GM21576 (cell line): Measurements from ENCODE around the gene HTR4.

Experiments used
- ATAC-seq: cut with Tn5 transposase; IDR thresholded peaks from one replicate; pipeline ENCODE4 v1.9.1; 2021; ENCODE audit warnings: mild to moderate bottlenecking, moderate library complexity; ENCODE audit not compliant: unreplicated experiment

HTR4 gene

GRCh38 chr5:148665431-148665830 lies 11.1 kb upstream of the HTR4 start:
- no peak for ATAC-seq

DNA sequence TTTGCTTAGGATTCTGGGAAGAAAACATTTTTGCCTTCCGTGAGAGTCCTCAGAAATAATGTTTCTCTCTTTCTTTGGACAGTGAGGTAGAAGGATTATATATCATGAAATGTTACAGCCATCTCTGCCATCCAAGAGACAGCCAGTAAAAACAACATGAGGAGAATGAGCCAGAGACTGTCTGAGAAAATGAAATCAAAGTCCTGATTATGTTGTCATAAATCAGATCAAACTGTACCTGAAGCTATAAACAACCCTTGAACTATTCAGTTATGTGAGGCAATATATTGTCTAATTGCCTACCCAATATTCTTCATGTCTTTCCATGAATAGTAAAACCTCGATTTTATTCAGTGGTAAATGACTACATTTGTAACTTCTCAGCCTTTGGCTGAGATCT lies 9.2 kb upstream of the HTR4 start:
- no peak for ATAC-seq

DNA sequence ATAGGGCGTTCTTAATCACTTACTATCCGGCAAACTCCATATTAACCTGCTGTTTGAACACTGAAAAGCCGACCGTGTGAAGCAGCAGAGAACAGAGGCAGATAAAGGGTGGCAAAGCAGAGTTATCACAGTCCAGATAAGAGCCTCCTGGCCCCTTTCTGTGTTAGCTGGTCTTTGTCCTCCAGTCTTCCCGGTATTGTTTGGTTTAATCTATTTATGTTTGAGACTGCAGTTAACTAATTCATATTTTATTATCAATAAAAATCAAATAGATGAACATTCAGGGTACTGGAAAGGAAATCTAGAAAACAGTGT lies 6.0 kb upstream of the HTR4 start:
- no peak for ATAC-seq

DNA sequence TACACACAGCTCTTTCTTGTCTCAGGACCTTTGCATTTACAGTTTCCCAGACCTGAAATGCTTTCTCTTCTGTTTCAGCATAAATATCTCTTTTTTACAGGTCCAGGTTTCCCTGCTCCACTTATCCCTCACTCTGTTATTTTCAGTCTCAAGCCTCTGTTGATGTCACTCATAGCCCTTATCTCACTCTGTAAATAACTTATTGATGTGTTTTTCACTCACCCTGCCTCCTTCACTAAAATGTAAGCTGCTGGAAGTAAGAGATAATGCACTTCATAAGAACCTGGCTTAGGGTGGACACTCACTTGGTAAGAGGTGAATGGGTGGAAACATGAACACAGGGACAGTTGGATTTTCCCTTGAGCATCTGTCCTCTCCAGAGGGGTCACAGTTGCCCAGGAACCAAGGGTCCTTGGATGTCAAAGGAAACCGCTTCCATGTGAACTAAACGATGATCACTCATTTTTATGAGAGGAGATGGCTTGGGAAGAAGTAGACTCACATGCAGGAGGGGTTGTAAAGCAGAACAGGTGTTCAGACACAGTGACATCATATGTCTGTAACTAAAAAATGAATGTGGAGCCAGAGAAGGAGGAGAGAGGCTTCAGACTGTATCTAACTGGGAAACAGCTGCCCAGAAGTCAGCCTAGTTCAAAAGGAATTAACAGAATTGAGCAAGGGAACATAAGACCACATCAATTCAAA lies 5.5 kb upstream of the HTR4 start:
- ATAC-seq, result no peak

DNA sequence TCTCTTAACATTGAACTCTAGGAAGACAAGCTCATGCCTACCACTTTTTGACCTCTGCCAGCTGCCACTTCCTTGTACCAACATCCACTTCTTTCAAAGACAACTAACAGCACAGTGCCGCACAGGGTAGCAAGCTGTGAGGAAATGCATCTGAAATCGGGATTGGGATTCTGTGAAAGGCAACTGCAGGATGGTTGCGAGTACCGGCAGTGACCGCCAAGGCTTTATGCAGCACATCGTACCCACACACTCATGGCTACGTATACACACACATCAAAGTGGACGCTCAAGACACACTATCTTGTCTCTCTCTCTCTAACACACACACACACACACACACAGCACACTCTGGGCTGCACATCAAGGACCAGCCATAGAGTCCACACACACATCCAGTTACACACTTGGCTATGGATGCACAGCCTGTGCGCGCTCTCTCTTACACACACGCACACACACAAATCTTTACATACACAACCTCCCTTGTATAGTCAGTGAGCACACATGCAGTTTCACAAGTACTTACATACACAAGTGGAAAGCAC lies 964 bp downstream of the HTR4 start:
- no peak for ATAC-seq

- ATAC-seq, result no peak
Observed at GRCh38 chr5:148651528-148651927, 2.8 kb downstream of the HTR4 start.

DNA sequence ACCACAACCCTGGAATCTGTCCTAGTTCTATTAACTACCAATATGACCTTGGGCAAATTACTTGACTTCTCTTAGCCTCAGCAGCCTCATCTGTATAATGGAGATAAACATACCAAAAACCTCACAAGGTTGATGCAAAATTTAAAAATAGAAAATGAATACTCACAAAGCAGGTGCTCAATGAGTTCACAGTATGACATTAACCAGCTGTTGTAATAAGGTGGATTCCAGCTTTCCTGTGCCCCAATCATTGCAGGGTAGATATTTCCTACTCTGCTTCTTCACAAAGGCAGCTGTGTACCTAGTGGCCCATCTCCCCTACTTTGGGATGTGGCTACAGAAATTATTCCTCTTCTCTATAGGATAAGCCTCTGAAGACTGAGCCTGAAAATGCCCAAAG lies 8.8 kb downstream of the HTR4 start:
- no peak for ATAC-seq

- no peak for ATAC-seq
Observed at GRCh38 chr5:148641735-148642134, 12.6 kb downstream of the HTR4 start.

GRCh38 chr5:148640471-148640870 lies 13.9 kb downstream of the HTR4 start:
- ATAC-seq, result no peak

- no peak for ATAC-seq
Observed at GRCh38 chr5:148639081-148639480, 15.2 kb downstream of the HTR4 start.

DNA sequence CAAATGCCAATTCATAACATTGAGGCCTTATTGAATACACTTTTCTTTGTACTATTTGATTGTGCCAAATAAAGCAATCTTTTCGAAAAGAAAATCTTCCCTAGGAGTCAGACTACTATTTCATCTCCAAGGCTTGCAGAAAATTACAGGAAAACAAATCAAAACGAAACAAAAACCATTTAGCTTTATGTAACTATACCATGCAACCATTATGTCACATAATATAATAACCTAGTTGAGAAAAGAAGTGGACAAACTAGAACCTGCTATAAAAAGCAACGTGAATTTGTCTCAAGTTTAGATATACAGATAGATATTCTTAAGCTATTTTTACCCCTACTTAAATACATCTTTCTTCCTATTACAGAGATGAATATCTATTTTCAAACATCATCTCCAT lies 18.0 kb downstream of the HTR4 start:
- ATAC-seq, result no peak

DNA sequence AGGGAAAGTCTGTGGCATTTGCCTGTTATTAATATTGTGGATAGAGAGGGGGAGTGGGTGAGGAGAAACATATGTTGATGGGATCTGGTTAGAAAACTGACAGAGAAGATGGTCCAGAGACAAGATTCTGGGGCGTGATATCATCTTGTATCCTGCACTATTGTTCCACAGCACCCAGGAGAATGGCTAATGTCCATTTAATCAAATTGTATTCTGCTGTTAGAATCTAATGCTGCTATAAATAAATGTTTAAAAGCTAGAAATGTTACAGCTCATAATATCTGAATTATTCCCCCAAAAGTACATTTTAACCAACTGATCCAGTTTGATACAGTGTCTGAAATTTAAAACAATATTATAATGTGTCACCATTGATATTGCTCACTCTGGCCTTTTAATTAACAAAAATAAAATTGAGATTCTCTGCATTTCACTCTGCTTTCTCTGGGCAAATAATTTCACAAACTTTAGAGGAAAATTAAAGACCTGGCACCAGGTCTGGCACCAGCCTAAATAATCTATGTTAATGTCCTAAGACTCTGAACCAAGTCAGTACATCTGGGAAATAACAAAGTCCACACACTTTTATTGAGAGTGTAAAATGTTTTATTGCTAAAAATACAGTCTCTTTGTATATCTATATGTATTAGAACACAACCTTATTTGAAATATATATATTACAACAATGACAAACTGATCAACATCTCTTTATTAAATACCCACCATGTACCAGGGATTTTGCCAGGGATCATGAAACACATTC lies 18.8 kb downstream of the HTR4 start:
- no peak for ATAC-seq

GRCh38 chr5:148633067-148633377 lies 21.3 kb downstream of the HTR4 start:
- ATAC-seq, result no peak

DNA sequence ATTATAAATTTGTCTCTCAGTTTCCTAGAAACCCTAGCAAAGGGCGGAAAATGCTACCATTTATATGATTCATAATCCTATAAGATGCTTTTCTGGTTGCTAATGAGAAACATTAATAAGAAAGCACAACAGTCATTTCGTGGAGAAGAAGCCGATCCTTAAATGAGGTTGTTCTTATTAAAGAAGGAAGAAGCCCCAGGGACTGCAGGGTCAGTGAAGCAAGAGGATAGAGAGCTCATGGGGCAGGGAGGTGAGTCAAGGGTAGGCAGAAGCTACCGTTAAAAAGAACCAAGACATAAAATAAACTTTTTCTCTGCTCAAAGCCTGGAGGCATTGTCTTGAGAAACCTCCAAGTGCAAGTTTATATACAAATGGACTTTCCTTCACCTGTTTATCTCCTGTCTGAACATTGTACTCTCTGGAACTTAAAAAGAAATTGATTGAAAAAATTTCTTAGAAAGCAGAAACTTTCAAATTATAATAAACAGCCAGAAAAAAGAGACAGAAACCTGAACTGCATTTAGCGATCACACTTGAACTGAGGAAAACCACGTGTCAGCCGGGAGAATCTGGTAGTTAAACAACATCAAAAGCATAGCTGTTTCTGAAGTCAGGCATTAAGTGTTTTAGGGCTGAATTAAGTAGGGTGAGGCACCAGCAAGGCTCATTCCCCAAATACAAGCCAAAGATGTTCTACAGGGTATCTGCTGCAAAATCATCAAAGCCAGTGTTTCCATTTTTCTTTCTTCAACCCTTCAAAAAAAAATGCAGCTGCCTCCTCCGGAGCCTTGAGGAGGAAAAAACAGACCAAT lies 21.9 kb downstream of the HTR4 start:
- ATAC-seq, result no peak

DNA sequence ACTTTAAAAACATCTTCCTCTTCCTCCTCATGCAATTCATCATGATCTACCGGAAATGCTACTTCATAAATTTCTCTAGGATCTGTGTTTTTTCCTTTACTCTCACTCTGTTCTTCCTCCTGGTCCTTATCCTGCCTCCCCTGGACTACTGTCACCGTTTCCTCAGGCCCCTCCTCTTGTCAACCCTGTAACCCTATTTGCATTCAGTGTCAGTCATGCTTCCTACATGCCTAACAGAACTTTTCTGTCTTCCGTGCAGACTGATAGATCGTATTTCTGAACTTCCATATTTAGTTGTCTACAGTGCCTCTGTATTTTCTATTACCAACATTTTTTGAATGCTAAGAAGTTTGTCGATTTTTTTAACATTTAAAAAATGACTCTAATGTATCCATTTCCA lies 27.3 kb downstream of the HTR4 start:
- no peak for ATAC-seq

DNA sequence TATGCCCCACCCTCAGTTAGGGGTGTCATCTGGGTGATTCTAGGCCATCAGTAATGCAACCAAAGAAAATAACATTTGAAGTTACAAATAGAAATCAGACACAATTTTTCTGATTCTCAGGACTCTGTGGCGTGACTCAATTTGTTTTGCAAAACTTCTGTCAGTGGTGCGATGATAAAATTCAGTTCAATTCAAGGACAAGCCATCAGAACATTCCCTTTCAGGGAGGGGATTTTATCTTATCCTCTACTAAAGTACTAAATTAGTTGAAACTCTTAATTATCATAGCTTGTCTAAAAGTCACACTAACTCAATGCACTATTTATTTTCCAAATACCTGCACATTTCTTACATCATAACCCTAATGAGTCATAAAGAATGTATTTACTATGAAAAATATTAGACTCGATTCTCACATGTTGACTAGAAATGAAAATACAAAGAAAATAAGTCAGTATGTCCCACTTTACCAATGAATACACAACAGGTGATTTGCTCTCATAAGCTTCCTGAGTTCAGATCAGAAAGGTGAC lies 28.2 kb downstream of the HTR4 start:
- no peak for ATAC-seq

- ATAC-seq, result no peak
Observed at GRCh38 chr5:148625250-148625649, 29.1 kb downstream of the HTR4 start.

- ATAC-seq, result no peak
Observed at GRCh38 chr5:148623741-148624140, 30.6 kb downstream of the HTR4 start.

DNA sequence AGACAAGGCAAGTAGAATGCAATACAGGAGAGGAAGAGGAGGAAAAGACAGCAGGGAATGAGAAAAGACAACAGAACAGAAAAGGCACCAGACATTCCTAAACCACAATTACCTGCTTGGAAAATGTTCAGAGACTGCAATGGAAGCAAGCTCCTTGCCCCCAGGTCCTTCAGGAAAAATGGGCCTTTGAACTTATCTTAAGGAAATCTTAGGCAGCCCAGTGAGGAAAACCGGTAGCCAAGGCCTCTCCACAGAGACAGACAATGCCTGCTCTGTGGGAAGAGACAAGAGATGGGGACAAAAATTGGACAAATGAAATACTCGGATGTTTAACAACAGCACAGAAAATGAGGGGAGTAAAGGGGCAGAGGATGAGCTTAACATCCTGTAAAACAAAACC lies 31.2 kb downstream of the HTR4 start:
- ATAC-seq, result no peak

GRCh38 chr5:148620696-148621095 lies 33.6 kb downstream of the HTR4 start:
- ATAC-seq, result peak; percentile 55

DNA sequence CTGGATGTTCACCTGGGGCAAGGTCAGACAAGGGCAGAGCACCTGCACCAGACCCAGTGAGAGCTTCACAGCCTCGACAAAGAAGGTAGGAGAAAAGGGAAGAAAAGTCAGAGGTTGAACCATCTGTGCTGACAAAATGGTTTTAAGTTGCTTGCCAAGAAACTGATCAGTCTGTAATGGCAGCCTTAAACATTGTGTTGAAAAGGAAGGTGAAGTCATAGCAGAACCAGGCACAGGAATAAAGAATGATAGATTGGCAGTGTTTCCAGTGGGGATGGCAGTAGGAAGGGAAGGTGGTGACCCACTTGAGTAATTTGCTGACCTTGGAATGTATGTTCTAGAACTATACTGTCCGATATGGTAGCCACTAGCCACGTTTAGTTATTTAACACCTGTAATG lies 34.2 kb downstream of the HTR4 start:
- ATAC-seq, result no peak

DNA sequence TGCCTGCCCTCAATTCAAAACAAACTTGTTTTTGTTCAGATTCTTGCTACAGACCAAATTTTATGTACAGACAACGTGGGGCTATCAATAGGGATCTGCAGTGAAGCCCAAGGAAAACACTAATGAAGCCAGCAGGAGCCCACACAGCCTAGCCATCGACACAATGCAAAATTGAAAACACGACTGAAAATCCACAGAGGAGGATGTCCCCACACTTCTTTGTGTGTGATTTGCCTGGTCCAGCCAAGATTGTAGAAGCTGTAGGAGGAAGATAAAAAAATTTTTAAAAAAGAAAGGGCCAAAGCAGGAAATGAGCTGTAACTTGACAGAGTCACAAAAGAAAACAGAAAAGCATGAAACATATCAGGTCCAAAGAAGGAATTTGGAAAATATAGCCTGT lies 34.8 kb downstream of the HTR4 start:
- no peak for ATAC-seq
